SIG-M5 treated with dmso at 0.1 percent for 504 hours (cell line): ENCODE results near the gene IMP4.
"Not testable (repeated sequence)": the region's sequence is repeated elsewhere in the genome, so short reads cannot be mapped to it uniquely, and the experiment has no call there.

Source experiments
- DNase-seq: peaks from one replicate; lab custom pipeline; 2025; ENCODE audit not compliant: unreplicated experiment; lab: John Stamatoyannopoulos, UW

The IMP4 gene, protein sequence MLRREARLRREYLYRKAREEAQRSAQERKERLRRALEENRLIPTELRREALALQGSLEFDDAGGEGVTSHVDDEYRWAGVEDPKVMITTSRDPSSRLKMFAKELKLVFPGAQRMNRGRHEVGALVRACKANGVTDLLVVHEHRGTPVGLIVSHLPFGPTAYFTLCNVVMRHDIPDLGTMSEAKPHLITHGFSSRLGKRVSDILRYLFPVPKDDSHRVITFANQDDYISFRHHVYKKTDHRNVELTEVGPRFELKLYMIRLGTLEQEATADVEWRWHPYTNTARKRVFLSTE

DNA sequence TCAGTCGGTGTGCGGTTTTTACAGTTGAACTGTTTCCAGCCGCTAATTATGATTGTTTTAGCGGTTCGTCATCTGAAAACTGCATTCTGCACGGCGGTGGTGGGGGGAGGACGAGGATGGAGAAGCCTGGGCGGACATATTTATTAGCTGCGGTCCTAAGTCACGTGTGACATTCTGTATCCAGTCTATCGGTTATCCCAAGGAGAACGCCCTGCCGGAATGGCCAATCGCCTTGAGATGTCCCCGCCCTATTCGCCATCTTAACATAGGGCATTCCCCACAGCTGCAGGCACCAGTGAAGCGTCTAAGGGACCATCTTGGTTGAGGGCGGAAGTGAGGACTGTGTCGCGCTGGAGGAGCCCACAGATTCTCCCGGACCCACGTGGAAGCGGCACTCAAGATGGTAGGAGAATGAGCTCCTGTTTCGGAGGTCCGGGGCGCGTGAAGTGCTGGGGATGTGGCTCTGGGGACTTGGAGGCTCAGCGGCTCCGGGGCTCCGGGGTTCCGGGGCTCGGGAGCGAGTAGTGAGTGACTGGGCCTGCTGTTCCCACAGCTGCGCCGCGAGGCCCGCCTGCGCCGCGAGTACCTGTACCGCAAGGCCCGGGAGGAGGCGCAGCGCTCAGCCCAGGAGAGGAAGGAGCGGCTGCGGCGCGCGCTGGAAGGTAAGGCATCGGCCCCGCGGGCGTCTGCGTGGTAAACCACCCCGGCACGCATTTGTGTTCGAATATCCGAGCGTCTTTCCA, at the start of gene IMP4:
TSS of gene IMP4 (plus strand) at position 365 of the 743 bp plus-strand sequence. CDS start at position 401, 36 bp downstream.
- DNase-seq = peak; percentile 100

DNA sequence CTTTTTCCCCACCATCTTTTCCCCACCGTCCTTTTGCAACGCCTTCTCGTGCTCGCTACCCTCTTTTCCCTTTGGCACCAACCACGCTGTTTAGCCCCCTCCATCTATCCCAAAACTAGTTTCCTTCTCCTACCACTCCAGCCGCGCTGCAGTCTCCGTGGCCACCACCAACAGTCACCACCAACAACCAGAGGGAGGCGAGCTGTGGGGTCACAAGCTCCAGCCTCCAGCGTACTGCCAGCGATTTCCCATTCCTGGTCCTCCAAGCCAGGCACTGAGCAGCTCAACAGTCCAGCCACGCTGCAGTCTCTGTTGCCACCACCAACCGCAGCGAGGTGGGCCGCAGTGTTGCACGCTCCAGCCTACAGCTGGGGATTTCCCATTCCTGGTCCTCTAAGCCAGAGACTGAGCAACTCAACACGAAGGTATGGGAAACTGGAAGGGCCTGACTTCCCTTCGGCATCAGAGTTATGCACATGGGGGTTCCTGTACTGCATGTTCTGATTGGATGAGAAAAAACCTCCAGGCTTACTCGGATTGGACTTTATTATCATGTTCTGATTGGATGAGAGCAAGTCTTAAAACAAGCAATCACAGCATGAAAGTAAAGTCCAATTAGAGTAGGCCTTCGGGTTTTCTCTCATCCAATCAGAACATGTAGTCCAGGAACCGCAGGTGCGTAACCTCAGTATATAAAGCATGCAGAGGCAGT, 42.3 kb upstream of the IMP4 start:
- DNase-seq = no peak

DNA sequence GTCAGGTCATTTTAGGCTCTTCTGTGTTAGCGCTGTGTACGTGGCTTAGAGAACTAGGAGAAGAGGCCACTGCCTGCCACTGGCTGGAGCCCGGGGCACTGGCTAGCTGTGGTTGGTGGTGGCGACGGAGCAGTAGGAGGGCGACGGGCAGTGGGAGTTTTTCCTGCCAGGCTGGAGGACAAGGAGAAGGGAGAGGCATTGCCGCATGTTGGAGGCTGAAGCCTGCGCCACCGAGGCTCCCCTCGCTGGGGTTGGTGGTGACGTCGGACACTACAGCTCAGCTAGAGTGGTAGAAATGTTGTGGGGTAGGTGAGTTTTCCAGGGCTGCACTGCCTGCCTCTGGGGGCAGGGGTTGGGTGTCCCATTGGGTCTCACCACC, 41.7 kb upstream of the IMP4 start:
- no peak for DNase-seq

DNA sequence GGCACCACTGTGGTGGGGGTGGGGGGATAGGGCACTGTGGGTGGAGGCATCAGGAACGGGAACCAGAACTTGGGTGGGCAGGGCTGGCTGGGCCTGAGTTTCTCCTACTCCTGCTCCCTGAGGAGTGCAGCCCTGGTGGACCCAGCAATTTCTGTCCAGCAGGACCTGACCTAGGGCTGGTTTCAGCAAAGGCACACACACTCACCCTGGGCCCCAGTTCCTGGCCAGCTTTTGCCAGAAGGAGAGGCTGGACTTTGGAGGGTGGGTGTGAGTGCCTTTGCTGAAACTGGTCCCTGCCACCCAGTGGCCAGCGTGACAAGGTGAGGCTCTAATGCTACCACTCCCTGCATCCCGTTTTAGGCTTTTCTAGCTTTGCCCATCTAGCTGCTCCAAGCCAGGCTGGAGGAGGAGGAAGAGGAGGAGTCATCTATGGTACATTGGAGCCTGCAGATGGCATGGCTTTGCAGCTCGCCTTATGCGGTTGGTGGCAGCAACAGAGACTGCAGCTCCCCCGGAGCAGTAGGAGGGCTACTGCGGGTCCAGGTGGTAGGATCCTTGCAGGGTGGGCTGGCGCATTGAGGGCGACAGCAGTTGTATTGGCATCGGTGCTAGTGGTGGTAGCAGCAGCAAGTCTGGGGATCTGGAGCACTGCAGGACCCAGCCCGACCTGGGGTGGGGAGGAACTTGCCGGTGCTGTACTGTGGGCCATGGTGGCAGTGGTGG, 40.4 kb upstream of the IMP4 start:
- no peak for DNase-seq

DNA sequence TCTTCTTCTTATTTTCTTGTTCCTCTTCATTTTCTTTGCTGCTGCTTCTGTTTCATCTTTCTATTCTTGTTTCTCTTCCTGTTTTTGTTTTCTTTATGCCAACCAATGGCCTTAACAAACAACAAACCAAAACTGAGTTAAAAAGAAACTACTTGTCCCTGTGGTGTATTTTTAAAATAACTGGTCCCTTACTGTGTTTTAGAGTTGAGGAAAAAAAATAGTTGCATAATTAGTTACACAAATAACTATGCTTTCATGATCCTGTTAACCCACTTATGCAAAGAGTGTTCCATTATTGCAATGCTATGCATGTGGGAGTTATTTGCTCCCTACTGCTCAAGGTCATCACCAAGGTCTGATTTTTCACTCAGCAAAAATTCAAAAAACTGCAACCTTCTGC, 39.5 kb upstream of the IMP4 start:
- DNase-seq = no peak

DNA sequence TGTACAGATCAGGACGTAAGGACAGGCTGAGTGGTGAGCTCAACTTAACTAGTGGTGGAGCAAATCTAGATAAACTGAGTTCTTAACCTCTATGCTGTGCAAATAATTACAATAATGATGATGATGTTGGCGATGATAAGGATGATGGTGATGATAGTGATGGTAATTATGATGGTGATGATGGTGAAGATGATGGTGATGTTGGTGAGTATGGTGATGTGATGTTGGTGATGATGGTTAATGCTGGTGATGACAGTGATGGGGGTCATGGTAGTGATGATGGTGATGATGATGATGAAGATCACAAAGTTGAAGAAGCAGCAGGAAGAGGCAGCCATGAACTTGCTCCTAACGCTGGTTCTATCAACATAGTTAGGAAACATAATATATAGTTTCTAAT, 38.0 kb upstream of the IMP4 start:
- no peak for DNase-seq

DNA sequence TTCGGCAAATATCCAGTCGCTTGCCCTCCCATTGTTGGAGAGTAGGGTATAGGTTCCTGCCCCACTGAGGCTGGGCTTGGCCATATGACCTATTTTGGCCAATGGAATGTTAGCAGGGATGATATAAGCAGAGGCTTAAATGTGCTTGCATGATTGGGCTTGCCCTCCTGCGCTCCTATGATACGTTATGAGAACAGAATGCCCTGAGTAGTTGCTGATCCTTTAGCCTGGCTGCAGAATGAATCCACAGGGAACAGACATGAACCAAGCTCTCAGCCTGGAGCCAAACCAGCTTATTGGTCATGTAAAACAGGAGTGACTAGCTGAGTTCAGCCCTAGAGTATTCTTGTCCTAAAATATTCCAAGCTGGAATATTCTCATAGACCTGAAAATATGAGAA, 34.8 kb upstream of the IMP4 start:
- DNase-seq = no peak

DNA sequence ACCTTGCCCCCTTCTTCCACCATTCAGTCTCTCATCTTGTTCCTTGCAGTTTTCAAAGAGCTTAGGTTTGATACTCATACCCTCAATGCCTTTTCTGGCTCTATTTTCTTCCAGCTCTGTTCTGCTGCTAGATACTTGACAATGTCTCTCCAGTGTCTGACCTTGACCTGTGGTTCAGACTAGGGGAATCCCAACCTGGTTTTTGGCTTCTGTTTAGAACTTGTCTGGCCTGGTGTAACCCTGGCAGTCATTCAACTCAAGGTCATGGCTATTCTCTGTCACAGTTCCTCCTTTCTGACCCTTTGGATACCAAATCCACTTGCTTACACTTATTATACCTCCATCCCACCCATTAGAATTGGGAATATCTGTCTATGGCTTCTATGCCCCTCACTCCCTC, 31.8 kb upstream of the IMP4 start:
- no peak for DNase-seq

DNA sequence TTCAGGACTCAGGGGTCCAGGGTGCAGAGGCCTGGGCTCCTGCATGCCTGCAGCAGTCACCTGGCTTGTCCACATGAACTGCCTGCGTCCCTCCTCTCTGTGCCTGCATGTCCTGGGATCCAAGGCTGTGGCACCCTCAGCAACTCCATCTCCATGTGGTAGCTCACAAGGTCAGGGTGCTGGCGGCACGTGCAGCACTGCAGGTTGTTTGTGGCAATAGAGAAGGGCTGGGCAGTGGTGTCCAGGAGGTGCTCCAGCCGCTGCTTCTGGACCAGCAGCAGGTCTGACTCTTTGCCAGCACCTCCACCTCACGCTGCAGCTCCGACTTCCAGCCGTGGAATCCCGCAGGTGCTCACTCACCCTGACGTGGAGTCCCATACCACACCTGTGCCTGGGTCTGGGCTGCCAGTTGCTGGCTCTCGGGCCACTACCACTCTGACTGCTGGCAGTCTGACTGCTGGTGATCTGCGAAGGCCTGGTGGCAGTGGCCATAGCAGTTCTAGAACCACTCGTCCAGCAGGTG, 28.8 kb upstream of the IMP4 start:
- no peak for DNase-seq

DNA sequence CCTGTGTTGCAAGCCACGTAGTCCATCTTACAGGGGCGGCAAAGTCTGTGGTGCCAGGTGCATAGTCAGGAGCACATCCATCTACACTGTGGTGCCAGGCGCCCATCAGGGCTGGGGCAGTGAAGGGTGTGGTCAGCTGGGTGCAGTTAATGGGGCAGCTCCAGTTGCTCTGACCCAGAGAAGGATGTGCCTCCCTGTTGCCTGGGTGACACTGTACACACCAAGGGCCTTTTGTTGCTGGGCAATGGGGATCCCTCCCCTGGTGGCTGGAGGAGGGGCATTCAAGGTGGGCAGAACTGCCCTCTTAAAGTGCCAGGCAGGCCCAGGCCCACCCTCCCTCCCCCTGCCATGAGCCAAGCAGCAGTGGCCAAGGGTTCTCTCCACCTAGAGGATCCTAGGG, 28.3 kb upstream of the IMP4 start:
- no peak for DNase-seq

DNA sequence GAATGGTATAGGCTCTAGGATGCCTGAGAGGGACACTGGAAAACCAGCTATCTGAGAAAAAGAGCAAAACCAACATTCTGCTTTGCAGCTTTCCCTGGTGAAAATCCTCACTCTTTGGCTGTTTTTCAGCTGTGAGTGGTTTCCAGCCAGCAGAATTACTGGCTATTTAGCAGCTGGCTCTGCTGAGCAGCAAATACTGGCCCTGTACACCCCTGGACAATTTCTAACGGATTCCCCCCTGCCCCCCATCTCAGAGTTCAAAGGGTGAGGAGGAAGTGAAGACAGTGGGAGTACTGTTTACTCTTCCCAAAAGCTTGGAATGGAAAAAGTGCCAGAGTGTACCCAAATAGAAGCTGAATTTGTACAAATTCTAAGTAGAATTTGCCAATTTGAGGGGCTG, 26.1 kb upstream of the IMP4 start:
- no peak for DNase-seq

DNA sequence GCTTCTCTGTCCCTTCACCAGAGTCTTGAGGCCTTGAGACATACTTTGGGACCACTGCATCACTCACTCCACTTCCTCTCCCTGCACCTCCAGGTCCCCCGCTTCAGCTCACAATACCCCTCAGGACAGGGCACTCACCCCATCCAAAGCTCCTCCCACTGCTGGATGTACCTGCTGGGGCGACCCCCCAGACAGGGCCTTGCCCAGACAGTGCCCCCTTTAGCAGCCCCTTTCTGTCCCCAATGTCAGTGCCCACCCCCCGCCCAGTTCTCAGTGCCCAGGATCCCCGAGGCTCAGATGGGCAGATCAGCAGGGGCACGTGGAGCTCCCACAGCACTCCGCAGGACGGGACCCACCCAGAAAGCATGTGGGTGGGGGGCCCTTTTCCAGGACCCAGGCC, 23.8 kb upstream of the IMP4 start:
- DNase-seq = no peak

DNA sequence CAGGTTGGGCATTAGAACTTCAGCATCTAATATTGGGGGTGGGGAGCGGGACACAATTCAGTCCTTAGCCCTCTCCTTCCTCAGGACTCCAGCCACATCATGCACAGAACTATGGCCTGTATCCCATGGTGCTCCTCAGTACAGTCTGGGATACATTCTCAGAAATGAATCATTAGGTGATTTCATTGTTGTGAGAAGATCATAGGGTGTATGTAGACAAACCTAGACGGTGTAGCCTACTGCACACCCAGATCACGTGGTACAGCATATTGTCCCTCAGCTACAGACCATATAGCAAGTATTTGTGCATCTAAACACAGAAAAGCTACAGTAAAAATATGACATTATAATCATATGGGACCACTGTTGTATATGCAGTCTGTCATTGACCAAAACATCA, 23.2 kb upstream of the IMP4 start:
- DNase-seq = no peak

DNA sequence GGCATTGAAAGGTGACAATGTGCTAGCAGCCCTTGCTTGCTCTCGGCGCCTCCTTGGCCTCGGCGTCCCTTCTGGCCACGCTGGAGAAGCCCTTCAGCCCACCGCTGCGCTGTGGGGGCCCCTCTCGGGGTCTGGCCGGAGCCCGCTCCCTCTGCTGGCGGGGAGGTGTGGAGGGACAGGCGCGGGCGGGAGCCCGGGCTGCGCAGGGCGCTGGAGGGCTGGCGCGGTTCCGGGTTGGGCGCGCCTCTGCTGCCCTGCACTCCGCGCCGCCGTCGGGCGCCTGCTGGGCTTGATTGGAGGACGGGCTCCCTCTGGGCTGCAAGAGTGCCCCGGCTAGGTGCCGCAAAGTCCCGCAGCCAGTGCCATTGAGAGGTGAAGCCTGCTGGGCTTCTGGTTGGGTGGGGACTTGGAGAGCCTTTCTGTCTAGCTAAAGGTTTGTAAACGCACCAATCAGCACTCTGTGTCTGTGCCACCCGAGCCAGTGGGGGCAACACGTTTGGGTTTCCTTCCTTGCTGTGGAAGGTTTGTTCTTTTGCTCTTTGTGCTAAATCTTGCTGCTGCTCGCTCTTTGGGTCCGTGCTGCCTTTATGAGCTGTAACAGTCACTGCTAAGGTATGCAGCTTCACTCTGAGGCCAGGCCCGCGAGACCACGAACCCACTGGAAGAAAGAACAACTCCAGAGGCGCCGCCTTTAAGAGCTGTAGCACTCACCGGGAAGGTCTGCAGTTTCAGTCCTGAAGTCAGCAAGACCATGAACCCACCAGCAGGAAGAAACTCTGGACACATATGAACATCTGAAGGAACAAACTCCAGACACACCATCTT, 14.8 kb upstream of the IMP4 start:
- no peak for DNase-seq

DNA sequence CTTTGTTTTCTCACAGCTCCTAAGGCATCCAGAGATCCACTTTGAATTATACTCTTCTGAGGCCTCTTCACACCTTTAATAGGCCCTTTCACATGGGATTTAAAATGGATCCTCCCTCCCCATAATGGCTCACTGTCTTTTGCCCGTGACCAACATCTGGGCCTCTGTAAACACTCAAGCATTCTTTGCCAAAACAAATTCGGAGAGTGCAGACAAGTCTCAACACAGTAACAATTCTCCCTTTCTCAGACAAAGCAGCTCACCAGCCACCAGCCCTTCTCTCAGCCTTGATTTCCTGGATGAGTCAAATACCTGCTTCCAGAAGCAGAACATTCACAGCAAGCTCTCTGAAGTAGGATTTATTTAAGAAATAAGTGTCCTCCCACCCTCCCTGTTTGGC, 14.0 kb upstream of the IMP4 start:
- no peak for DNase-seq

DNA sequence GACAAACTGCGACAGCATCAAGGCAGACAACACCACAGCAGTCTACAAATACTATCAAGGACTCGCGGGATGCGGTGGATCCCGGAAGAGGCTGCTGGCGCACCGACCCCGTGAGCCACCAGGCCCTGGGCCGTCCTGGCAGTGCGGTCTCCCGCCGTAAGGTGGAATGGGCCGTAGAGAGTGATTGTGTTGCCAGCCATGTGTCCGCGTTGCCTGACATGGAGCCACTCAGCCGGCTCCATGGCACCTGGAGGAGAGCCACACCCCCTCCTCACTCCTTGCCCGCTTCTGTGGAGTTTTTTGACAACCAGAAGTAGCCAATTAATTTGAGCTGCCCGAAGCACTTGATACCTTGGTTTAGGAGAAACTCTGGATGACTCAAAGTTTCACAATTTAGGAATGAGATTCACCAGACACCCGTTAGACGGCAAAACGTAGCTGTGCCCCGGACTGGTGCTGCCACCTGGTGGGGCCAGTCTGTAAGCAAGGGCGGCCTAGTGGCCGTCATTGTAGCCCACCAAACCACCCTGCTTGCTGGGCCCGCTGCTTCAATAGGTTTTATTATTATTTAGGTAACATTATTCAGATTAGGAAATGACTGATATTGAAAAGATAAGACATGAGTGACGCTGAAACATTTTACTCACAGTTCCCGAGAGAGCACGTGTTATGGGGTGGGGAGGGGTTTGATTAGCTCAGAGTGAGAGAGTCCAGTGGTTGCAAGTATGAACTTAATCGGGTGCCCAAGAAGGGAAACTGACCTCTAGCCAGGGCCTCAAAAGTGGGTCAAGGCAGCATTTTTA, 10.2 kb upstream of the IMP4 start:
- DNase-seq = peak; percentile 54

DNA sequence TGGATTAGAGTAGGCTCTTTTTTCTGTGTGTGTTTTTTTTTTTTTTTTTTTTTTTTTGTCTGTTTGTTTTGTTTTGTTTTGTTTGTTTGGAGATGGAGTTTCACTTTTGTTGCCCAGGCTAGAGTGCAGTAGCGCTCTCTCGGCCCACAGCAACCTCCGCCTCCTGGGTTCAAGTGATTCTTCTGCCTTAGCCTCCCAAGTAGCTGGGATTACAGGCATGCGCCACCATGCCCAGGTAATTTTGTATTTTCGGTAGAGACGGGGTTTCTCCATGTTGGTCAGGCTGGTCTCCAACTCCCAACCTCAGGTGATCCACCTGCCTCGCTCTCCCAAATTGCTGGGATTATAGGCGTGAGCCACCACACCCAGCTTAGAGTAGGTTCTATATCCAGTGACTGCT, 9.4 kb upstream of the IMP4 start:
- not testable (repeated sequence) for DNase-seq

DNA sequence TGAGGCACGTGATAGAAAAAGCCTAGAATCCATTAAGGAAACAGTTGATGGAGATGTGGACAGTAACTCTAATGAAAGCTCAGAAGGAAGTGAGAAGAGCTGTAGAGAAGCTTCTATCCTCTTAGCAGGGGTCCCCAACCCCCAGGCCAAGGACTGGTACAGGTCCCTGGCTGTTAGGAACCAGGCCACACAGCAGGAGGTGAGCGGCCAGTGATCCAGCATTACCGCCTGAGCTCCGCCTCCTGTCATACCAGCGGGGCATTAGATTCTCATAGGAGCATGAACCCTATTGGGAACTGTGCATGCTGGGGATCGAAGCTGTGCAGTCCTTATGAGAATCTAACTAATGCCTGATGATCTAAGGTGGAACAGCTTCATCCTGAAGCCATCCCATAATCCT, 8.7 kb upstream of the IMP4 start:
- DNase-seq = no peak

DNA sequence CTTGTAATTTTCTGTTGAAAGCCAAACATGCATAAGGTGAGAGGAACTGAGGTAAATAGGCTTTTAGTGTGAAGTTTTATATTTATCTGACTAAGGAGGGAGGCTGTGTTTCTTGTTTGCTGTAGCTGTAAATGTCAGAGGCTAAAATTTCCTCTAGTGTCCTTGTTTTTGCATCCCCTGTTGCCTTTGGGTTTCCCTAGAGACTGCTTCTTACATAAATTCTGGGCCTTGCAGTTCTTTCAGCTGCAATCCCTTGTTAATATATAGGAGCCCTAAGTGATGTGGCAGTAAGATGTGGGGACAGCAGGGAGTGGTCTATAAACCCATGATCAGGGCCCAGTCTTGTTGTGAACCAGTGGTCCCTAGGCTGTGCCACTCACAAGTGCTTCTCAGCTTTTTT, 7.5 kb upstream of the IMP4 start:
- DNase-seq = no peak
